ENCODE data around the gene IKZF1.

Gene IKZF1

GRCh38 chr7:50379539-50379938 is 75.0 kb downstream of the IKZF1 start:
- no peak for DNase-seq

GRCh38 chr7:50382455-50382854 is 77.9 kb downstream of the IKZF1 start:
- no peak for DNase-seq

GRCh38 chr7:50387351-50387750 is 82.8 kb downstream of the IKZF1 start:
- DNase-seq = no peak

DNA sequence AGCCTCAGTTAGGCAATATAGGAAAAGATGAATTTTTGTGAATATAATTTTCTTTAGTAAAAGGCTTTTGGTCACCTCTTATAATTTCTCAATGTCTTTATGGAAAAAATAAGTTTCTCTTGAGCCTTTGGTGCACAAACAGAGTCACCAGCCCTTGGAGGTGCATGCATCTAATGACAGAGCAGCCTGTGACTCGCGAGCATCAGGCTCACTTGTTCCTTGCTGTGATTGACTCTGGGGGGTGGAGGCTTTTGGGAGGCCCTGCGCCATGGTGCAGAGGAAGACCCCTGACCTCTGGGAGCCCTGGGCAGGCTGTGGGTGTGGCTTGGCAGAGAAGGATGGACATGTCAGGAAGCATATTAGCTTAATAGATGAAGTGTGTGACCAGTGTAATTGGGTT is 85.4 kb downstream of the IKZF1 start:
- no peak for DNase-seq

DNA sequence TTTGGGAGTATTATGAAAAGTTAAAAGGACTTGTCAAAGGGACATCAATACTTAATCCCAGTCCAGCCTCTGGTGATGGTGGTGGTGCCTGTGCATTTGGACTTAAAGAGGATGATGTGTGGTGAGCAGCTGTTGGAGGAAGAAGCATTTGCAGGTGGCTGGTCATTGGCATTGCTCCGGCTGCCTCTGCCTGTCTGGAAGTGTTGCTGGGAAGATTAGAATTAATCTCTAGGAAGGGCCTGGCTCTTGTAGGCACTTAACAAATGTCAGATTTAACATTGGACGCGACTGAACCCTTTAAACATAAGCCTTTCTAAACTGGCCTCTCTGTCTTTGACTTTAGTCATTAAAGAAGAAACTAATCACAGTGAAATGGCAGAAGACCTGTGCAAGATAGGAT is 86.9 kb downstream of the IKZF1 start:
- DNase-seq = no peak

GRCh38 chr7:50393076-50393475 is 88.6 kb downstream of the IKZF1 start:
- DNase-seq = no peak

- DNase-seq = no peak
These were observed 89.2 kb downstream of the IKZF1 start for GRCh38 chr7:50393547-50394252.

GRCh38 chr7:50394315-50394714 is 89.8 kb downstream of the IKZF1 start:
- DNase-seq = no peak

GRCh38 chr7:50396856-50397255 is 92.3 kb downstream of the IKZF1 start:
- no peak for DNase-seq

GRCh38 chr7:50397320-50397970 is 92.9 kb downstream of the IKZF1 start:
- DNase-seq = no peak

- DNase-seq = no peak
These were observed 93.4 kb downstream of the IKZF1 start for GRCh38 chr7:50397971-50398324.

DNA sequence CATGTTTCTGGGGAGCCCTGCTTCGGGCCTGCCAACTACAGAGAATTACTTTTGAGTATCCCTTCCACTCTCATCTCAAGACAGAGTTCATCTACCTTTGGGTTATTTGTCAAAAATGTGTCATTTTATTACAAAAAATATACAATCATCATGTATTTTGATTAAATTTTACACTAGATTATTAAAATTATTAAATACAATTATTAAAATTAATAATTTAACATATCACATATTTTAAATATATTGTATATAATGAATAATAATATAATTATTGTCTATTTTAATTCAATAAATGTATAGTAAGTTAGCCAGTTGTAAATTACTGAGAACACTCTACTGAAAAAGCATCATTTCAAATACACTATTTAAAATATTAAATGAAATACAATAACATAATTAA is 94.7 kb downstream of the IKZF1 start:
- DNase-seq = no peak

GRCh38 chr7:50399635-50400034 is 95.1 kb downstream of the IKZF1 start:
- no peak for DNase-seq

GRCh38 chr7:50400114-50400513 is 95.6 kb downstream of the IKZF1 start:
- no peak for DNase-seq

GRCh38 chr7:50404392-50404791 is 99.9 kb downstream of the IKZF1 start:
- DNase-seq = no peak

GRCh38 chr7:50405221-50405620 is 100.7 kb downstream of the IKZF1 start:
- DNase-seq = no peak

GRCh38 chr7:50406935-50407334 is 102.4 kb downstream of the IKZF1 start:
- no peak for DNase-seq

DNA sequence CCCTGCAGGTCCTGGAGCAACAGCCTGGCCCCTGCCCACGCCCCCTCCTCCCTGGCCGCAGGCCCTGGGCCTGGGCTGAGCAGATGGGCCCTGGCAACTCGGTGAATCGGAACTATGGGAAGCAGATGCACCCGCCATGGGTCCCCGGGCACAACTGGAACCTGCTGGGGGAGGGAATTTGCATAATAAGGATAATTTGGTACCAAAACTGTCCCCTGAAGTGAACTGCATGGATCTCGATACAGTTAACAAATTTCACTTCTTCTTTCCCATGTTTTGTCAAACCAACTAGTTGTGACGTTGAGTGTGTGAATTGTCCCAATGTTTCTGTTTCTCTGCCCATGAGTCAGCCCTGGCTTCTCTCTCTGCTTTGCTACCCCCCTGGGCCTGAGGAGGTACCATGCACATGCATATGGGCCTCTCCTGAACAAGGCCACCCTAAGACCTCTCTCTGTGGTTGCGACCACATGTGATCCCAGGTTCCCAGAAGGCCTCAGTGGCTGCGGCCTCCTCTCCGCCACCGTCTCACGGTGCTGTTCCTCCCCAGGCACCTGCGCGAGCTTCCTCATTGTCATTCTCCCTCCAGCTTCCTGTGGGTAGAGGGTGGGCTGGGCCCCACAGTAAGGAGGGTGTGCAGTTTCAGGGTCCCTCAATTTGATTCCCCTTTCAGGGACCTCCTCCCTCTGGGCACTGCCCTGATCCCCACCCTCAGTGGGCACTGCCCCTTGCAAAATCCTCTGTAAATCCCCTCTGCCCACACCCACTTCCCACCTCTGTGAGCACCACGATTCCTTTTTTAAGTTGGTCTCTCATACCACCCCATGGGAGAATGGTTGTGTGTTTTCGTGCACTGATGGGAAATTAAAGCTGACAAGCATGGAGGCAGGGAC is 105.6 kb downstream of the IKZF1 start:
- no peak for DNase-seq

DNA sequence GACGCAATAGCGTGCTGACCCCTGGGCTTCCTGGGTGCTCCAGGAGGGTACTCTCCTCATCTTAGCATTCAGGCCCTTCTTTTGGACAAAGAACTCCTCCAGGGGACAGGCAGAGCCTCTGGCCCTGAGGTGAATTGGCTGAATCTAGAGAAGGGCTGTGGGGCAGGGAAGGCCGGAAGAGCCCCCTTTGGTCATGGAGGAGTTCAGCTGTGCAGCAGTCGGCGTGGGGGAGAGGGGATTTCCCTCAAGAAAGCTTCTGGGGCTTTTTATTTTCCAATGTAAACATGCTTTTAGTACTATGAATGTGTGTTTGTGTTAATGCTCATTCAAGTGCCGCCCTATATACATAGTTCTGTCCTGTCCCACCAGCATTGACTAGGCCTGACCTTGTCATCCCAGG is 106.8 kb downstream of the IKZF1 start:
- DNase-seq = no peak

DNA sequence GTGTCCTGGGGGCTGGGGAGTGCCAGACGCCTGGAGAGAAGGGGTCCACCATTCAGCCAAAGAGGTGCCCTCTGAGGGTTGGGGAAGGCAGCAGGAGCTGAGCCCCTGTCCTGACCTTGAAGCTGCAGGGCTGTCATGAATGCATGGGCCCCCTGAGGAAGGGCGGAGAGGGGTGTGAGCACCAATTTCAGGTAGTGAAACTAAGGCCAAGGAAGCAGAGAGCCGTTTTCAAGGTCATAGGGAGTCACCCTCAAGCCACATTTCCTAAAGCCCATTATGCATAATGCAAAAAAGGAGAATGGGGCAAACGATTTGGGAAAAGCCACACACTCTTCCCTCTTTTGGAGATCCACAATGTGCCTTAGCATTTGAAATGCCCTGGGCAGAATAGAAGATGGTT is 108.5 kb downstream of the IKZF1 start:
- no peak for DNase-seq

DNA sequence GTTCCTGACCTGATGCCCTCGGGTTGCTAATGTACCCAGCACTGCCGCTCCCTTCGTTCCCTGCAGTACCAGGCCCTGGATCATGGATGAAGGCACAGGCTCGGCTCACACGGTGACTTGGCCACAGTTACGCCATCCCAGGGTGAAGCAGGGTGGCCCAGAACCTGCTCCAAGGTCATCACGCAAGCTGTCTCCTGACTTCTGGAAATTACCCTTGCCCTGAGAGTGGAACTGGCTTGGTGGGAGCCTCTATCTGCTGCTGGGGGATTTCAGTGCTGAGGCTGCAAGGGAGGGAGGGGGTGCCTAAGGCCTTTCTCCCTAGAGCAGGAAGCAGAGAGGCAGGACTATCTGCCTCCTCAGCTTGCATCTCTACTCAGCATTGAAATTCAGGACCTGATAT is 109.0 kb downstream of the IKZF1 start:
- DNase-seq = no peak

GRCh38 chr7:50415844-50416364 is 111.4 kb downstream of the IKZF1 start:
- DNase-seq = no peak

- no peak for DNase-seq
These were observed 112.1 kb downstream of the IKZF1 start for GRCh38 chr7:50416527-50417182.

Data from amniotic stem cell (primary cell).